ENCODE data around the gene NPTN.

The NPTN gene

DNA sequence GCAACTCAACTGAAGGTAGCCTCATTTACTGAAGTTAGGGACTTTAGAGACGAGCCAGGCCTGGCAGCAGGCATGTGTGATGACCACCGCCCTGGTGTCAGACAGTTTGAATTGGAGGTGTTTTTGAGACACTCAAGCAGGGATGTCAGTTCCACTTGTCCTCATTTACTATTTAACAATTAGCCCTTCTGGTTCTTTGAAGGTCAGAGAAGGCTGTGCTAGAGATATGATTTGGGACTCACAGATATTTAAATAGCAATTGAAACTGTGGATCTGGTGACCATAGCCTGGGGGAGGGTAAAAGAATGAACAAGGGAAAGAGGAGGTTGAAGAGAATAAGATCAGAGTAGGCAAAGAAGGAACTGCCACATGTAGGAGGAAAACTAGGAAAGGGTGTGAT, 115.6 kb downstream of the NPTN start:
- DNase-seq: no peak

DNA sequence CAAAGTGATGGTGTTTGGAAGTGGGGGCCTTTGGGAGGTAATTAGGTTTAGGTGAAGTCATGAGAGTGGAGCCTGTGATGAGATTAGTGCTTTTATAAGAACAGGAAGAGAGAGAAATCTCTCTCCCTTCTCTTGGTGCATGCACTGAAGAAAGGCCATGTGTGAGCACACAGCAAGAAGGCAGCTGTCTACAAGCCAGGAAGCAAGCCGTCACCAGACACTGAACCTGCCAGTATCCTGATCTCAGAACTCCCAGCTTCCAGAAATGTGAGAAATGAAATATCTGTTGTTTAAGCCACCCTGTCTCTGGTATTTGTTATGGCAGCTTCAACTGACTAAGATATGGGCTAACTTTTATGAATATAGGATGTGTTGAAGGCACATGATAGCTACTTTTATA, 117.7 kb downstream of the NPTN start:
- DNase-seq: no peak

All from activated CD8-positive, alpha-beta memory T cell treated with anti-CD3 and anti-CD28 coated beads, Interleukin-2, amount 50 U/mL, for 4 hours (primary cell).